IMR-90 (cell line): ENCODE measurements around the gene FXR2. TPM values are rescaled to one million over a fixed set of nuclear protein-coding genes. Genes with fewer than 3 reads are reported as not detected.

Source experiments
- ATAC-seq: fragments of 200-7000 bp; cut with Tn5 transposase; 2 replicates; pipeline ENCODE4 v1.9.1; 2020; ENCODE audit warnings: low read depth, mild to moderate bottlenecking, moderate library complexity
- BruUV-seq: library from RNA; stranded (reverse); fragments of 400-500 nt; replicated peaks from 2 replicates; lab custom pipeline; 2021; lab: Mats Ljungman, UMichigan
- CTCF ChIA-PET: fragments of 300-600 bp; formaldehyde crosslinking; extraction: SDS; loops from one replicate; lab custom pipeline; 2021; ENCODE audit warnings: antibody characterized with exemption; lab: Yijun Ruan, JAX
- POLR2A ChIA-PET: fragments of 300-600 bp; sonication (Branson Sonifier 250); formaldehyde crosslinking; loops from one replicate; lab custom pipeline; 2022; ENCODE audit warnings: antibody characterized with exemption; ENCODE audit not compliant: unreplicated experiment; lab: Charles Lee
- DNase-seq: peaks from one replicate; pipeline ENCODE4 v3.0.0; 2013
- H2AFZ ChIP-seq: replicated peaks from 2 replicates; pipeline ENCODE3; 2013; ENCODE audit warnings: low read length, mild to moderate bottlenecking; ENCODE audit not compliant: poor library complexity
- H2AK5ac ChIP-seq: 2 replicates; pipeline ENCODE4 v1.6.1; 2013; ENCODE audit warnings: low read depth, low read length, inconsistent platforms
- H2AK9ac ChIP-seq: replicated peaks from 2 replicates; pipeline ENCODE3; 2013; ENCODE audit warnings: mild to moderate bottlenecking, low read depth, low read length, moderate library complexity; ENCODE audit not compliant: poor library complexity
- H2BK120ac ChIP-seq: 2 replicates; pipeline ENCODE4 v1.6.1; 2013; ENCODE audit warnings: low read depth, low read length, inconsistent platforms
- H2BK15ac ChIP-seq: 3 replicates; pipeline ENCODE4 v1.6.1; 2013; ENCODE audit warnings: low read depth, low read length, inconsistent platforms
- H2BK20ac ChIP-seq: 2 replicates; pipeline ENCODE4 v1.6.1; 2013; ENCODE audit warnings: low read depth, mild to moderate bottlenecking, inconsistent platforms, low read length, moderate library complexity
- H2BK5ac ChIP-seq: 2 replicates; pipeline ENCODE4 v1.6.1; 2013; ENCODE audit warnings: mild to moderate bottlenecking, low read depth, low read length, inconsistent platforms; ENCODE audit not compliant: poor library complexity, severe bottlenecking
- H3K14ac ChIP-seq: replicated peaks from 2 replicates; pipeline ENCODE4 v1.6.1; 2013; ENCODE audit warnings: low read depth, low read length, inconsistent platforms
- H3K18ac ChIP-seq: 2 replicates; pipeline ENCODE4 v1.6.1; 2013; ENCODE audit warnings: low read depth, low read length, control low read depth
- H3K23ac ChIP-seq: 2 replicates; pipeline ENCODE4 v1.6.1; 2013; ENCODE audit warnings: low read depth, low read length, inconsistent platforms
- H3K27ac ChIP-seq: 2 replicates; pipeline ENCODE4 v1.5.1; 2013; ENCODE audit warnings: mild to moderate bottlenecking, control low read depth, low read length; ENCODE audit not compliant: insufficient read depth
- H3K27me3 ChIP-seq: 2 replicates; pipeline ENCODE4 v1.6.1; 2013; ENCODE audit warnings: low read length; ENCODE audit not compliant: control insufficient read depth, insufficient read depth
- H3K36me3 ChIP-seq: 2 replicates; pipeline ENCODE4 v1.6.1; 2013; ENCODE audit warnings: low read length, mixed read lengths; ENCODE audit not compliant: control insufficient read depth, insufficient read depth
- H3K4ac ChIP-seq: 2 replicates; pipeline ENCODE4 v1.6.1; 2013; ENCODE audit warnings: low read depth, low read length, inconsistent platforms
- H3K4me1 ChIP-seq: 2 replicates; pipeline ENCODE4 v1.6.1; 2013; ENCODE audit warnings: low read length, mixed read lengths; ENCODE audit not compliant: control insufficient read depth, insufficient read depth
- H3K4me2 ChIP-seq: 2 replicates; pipeline ENCODE4 v1.6.1; 2013; ENCODE audit warnings: low read depth, mild to moderate bottlenecking, control low read depth, low read length, moderate library complexity
- H3K4me3 ChIP-seq: 2 replicates; pipeline ENCODE4 v1.5.1; 2013; ENCODE audit warnings: low read depth, mild to moderate bottlenecking, control low read depth, low read length, moderate library complexity; ENCODE audit not compliant: insufficient read depth
- H3K56ac ChIP-seq: 2 replicates; pipeline ENCODE4 v1.6.1; 2013; ENCODE audit warnings: low read length, inconsistent platforms; ENCODE audit not compliant: insufficient read depth; ENCODE audit errors: extremely low read depth
- H3K79me1 ChIP-seq, 2 experiments: 2 replicates each; pipeline ENCODE4 v1.6.1; 2013; ENCODE audit warnings: low read length in 2 of 2, inconsistent platforms in 1 of 2, low read depth in 1 of 2
- H3K9ac ChIP-seq: 2 replicates; pipeline ENCODE4 v1.6.1; 2013; ENCODE audit warnings: low read depth, low read length, control low read depth
- H3K9me1 ChIP-seq: 2 replicates; pipeline ENCODE4 v1.6.1; 2013; ENCODE audit warnings: low read length, inconsistent platforms; ENCODE audit not compliant: insufficient read depth
- H3K9me3 ChIP-seq: 2 replicates; pipeline ENCODE4 v1.6.1; 2013; ENCODE audit warnings: low read length; ENCODE audit not compliant: control insufficient read depth, insufficient read depth
- H4K20me1 ChIP-seq: 2 replicates; pipeline ENCODE4 v1.6.1; 2013; ENCODE audit warnings: low read length, inconsistent platforms; ENCODE audit not compliant: insufficient read depth
- H4K5ac ChIP-seq: 2 replicates; pipeline ENCODE4 v1.6.1; 2013; ENCODE audit warnings: mild to moderate bottlenecking, low read depth, low read length, control low read depth
- H4K8ac ChIP-seq, 2 experiments: 2 replicates each; pipeline ENCODE4 v1.6.1; 2013; ENCODE audit warnings: low read depth in 2 of 2, low read length in 2 of 2, control low read depth in 1 of 2, inconsistent platforms in 1 of 2
- H4K91ac ChIP-seq: 2 replicates; pipeline ENCODE4 v1.6.1; 2013; ENCODE audit warnings: low read depth, low read length, inconsistent platforms; ENCODE audit not compliant: insufficient read depth
- BHLHE40 ChIP-seq: fragments of 150-350 bp; IDR thresholded peaks from 2 replicates; pipeline ENCODE4 v1.6.1; 2016; ENCODE audit warnings: mild to moderate bottlenecking, low read depth, low read length
- CEBPB ChIP-seq: IDR thresholded peaks from 2 replicates; pipeline ENCODE4 v1.6.1; 2012; ENCODE audit warnings: low read depth, low read length, improper control_type of control experiment
- CTCF ChIP-seq: conservative IDR thresholded peaks from 2 replicates; pipeline ENCODE4 v1.5.1; 2012; ENCODE audit warnings: mild to moderate bottlenecking, low read depth, low read length, improper control_type of control experiment
- ELK1 ChIP-seq: fragments of 150-350 bp; IDR thresholded peaks from 2 replicates; pipeline ENCODE4 v1.6.1; 2016; ENCODE audit warnings: low read depth, mild to moderate bottlenecking, low read length, moderate library complexity, borderline replicate concordance
- FOS ChIP-seq: fragments of 150-350 bp; IDR thresholded peaks from 2 replicates; pipeline ENCODE4 v1.6.1; 2016; ENCODE audit warnings: low read depth, low read length
- MAZ ChIP-seq: IDR thresholded peaks from 2 replicates; pipeline ENCODE4 v1.6.1; 2012; ENCODE audit warnings: low read depth, mild to moderate bottlenecking, low read length, improper control_type of control experiment, moderate library complexity, borderline replicate concordance
- MXI1 ChIP-seq: IDR thresholded peaks from 2 replicates; pipeline ENCODE4 v1.6.1; 2012; ENCODE audit warnings: low read depth, mild to moderate bottlenecking, low read length, moderate library complexity, borderline replicate concordance
- RAD21 ChIP-seq: IDR thresholded peaks from 2 replicates; pipeline ENCODE4 v1.6.1; 2012; ENCODE audit warnings: low read length, improper control_type of control experiment
- RFX5 ChIP-seq: IDR thresholded peaks from 2 replicates; pipeline ENCODE4 v1.8.0; 2012; ENCODE audit warnings: low read depth, mild to moderate bottlenecking, low read length, moderate library complexity
- SMC3 ChIP-seq: fragments of 150-350 bp; IDR thresholded peaks from 2 replicates; pipeline ENCODE4 v1.6.1; 2016; ENCODE audit warnings: low read depth, mild to moderate bottlenecking, antibody characterized with exemption, low read length, moderate library complexity
- WGBS, 2 experiments: methylation state at CpG; one replicate each; pipeline versions ENCODE4 v1.1.5 to v1.1.7; 2013; ENCODE audit warnings: missing lambda C conversion rate in 2 of 2; ENCODE audit not compliant: insufficient read length in 1 of 2; ENCODE audit errors: extremely low coverage in 2 of 2; 5-methylcytosine and 5-hydroxymethylcytosine counted together
- dilution Hi-C: fragments of 300-500 bp; cut with HindIII; formaldehyde crosslinking; loops from one replicate; pipeline ENCODE4 v1.14.3; 2018; ENCODE audit warnings: low sequenced_read_pairs; ENCODE audit not compliant: unreplicated experiment
- in situ Hi-C: fragments of 300-500 bp; cut with MboI; formaldehyde crosslinking; loops from 3 replicates; pipeline ENCODE4 v1.14.3; 2019; ENCODE audit warnings: low sequenced_read_pairs, inconsistent platforms, mixed read lengths
- intact Hi-C: fragments of 100-400 bp; cut with micrococcal nuclease; formaldehyde crosslinking; loops from 2 replicates; pipeline ENCODE4 v1.10.0; 2022
- polyA plus RNA-seq, 3 experiments: library from polyadenylated mRNA; depleted of rRNA; stranded (reverse); fragments of >200 nt; gene quantifications; 2 replicates each; pipeline ENCODE4 v1.2.3, GENCODE V29; 2012; ENCODE audit warnings: low replicate concordance in 1 of 3
- total RNA-seq: library from RNA; depleted of rRNA; stranded (reverse); fragments of >200 nt; gene quantifications from 2 replicates; pipeline ENCODE4 v1.2.3, GENCODE V29; 2012

FXR2 gene
- total and polyA plus RNA-seq, 2 of the 4 experiments (the other 2 are of a cell fraction), result 39.1 to 55.9 TPM

- TF ChIP-seq ELK1 (no peak), BHLHE40 (0 out of 2 replicates have a peak, but pooled peaks have one; percentile 15)
These were observed 53.0 kb downstream of the FXR2 start, which contains the start of gene SENP3 (continued) for GRCh38 chr17:7561589-7562207.

GRCh38 chr17:7561028-7561575, 53.6 kb downstream of the FXR2 start:
- Histone ChIP-seq H4K8ac (peak overlapping the region; percentile 73 to 91), H2AK5ac (peak overlapping the region; percentile 98), H3K23ac (peak overlapping the region; percentile 39; the same call in 1 of the 2 replicates), H4K20me1 (no peaks in the 10 kb centered on the region), H2AK9ac (peak overlapping the region; percentile 100), H4K91ac (peak overlapping the region; percentile 54), H4K5ac (peak overlapping the region; percentile 18), H3K36me3 (peaks cover 20% of the 10 kb centered on the region), H2BK20ac (no peak overlapping the region), H3K4me3 (peak overlapping the region; percentile 79), H3K9me3 (no peaks in the 10 kb centered on the region), H2BK120ac (no peak overlapping the region), H3K56ac (peak overlapping the region; percentile 68; the same call in 1 of the 2 replicates), H2BK15ac (peak overlapping the region; percentile 51; the same call in 1 of the 3 replicates), H3K4me1 (peaks cover 9% of the 10 kb centered on the region), H3K27me3 (no peaks in the 10 kb centered on the region), H3K4me2 (peak overlapping the region; percentile 98), H3K79me1 (peaks cover 24 to 30% of the 10 kb centered on the region in 2 experiments), H3K27ac (peak overlapping the region; percentile 84), H3K9me1 (no peaks in the 10 kb centered on the region), H3K14ac (0 out of 2 replicates have a peak overlapping the region, but pooled peaks have one; percentile 31), H2AFZ (peak overlapping the region; percentile 99), H3K4ac (peak overlapping the region; percentile 31), H3K9ac (peak overlapping the region; percentile 74), H3K18ac (no peak overlapping the region), H2BK5ac (no peak overlapping the region)
- no TSS peak for BruUV-seq
- peak; percentile 72 for ATAC-seq
- intact Hi-C loops, result loop anchor here (1.0 to 10.0 kb wide), 8 partner anchors 47 to 516 kb away; partner anchors contain the start of genes KCTD11, NEURL4, POLR2A and SLC16A11
- DNase-seq, result peak; percentile 76
- dilution Hi-C loops, result no loop called here
- in situ Hi-C loops, result no loop called here
- CTCF ChIA-PET, result interaction anchor here (0.7 to 2.8 kb wide), 20 partner anchors 8 to 206 kb away, joined by 3 to 24 read pairs (median 4); partner anchors contain the start of genes MPDU1 and TMEM95
- 0% methylated on average over 13 of the region's 32 CpGs; no CpG with 5 or more reads in 1 of the 2 experiments for WGBS, 2 experiments
- TF ChIP-seq BHLHE40 (peak; percentile 18; the same call in 1 of the 2 replicates), SMC3 (peak; percentile 58), RAD21 (peak; percentile 85), CTCF (peak; percentile 94), MAZ (peak; percentile 56; the same call in 1 of the 2 replicates), MXI1 (peak; percentile 79; the same call in 1 of the 2 replicates), RFX5 (no peak), CEBPB (no peak), FOS (no peak)
- POLR2A ChIA-PET, result interaction anchor here (0.9 to 1.1 kb wide), 2 partner anchors 23 to 83 kb away, joined by 3 to 4 read pairs; no protein-coding TSS in a partner anchor
